ENCODE results near the gene RCC2.
"Not testable (repeated sequence)": the region's sequence is repeated elsewhere in the genome, so short reads cannot be mapped to it uniquely, and the experiment has no call there.

Gene RCC2

GRCh38 chr1:17439250-17440073, at the start of gene RCC2:
RCC2 (minus strand) TSS chr1:17439677; CDS start chr1:17438514, 1,163 bp downstream.
- DNase-seq = peak; percentile 83

- no peak for DNase-seq
Observed at GRCh38 chr1:17486242-17486641, 46.8 kb upstream of the RCC2 start.

- no peak for DNase-seq
Observed at GRCh38 chr1:17485281-17485680, 45.8 kb upstream of the RCC2 start.

GRCh38 chr1:17481981-17482380, 42.5 kb upstream of the RCC2 start:
- DNase-seq = not testable (repeated sequence)

GRCh38 chr1:17480846-17481245, 41.4 kb upstream of the RCC2 start:
- no peak for DNase-seq

GRCh38 chr1:17475752-17476151, 36.3 kb upstream of the RCC2 start:
- DNase-seq = peak; percentile 46

- not testable (repeated sequence) for DNase-seq
Observed at GRCh38 chr1:17474836-17475555, 35.5 kb upstream of the RCC2 start.

- no peak for DNase-seq
Observed at GRCh38 chr1:17472814-17473213, 33.3 kb upstream of the RCC2 start.

GRCh38 chr1:17471393-17471792, 31.9 kb upstream of the RCC2 start:
- no peak for DNase-seq

- no peak for DNase-seq
Observed at GRCh38 chr1:17470021-17470799, 30.7 kb upstream of the RCC2 start.

- not testable (repeated sequence) for DNase-seq
Observed at GRCh38 chr1:17468357-17469265, 29.1 kb upstream of the RCC2 start.

GRCh38 chr1:17466359-17466758, 26.9 kb upstream of the RCC2 start:
- no peak for DNase-seq

- no peak for DNase-seq
Observed at GRCh38 chr1:17465228-17465627, 25.8 kb upstream of the RCC2 start.

GRCh38 chr1:17463991-17464390, 24.5 kb upstream of the RCC2 start:
- DNase-seq = no peak

GRCh38 chr1:17462669-17463068, 23.2 kb upstream of the RCC2 start:
- DNase-seq = no peak

GRCh38 chr1:17460219-17460618, 20.7 kb upstream of the RCC2 start:
- no peak for DNase-seq

GRCh38 chr1:17458794-17459193, 19.3 kb upstream of the RCC2 start:
- DNase-seq = no peak

- DNase-seq = no peak
Observed at GRCh38 chr1:17452686-17453085, 13.2 kb upstream of the RCC2 start.

- DNase-seq = not testable (repeated sequence)
Observed at GRCh38 chr1:17452203-17452602, 12.7 kb upstream of the RCC2 start.

- no peak for DNase-seq
Observed at GRCh38 chr1:17451731-17452130, 12.3 kb upstream of the RCC2 start.

- DNase-seq = no peak
Observed at GRCh38 chr1:17447501-17447992, 8.1 kb upstream of the RCC2 start.

GRCh38 chr1:17442841-17443240, 3.4 kb upstream of the RCC2 start:
- DNase-seq = no peak

Data from fibroblast of skin of right biceps (primary cell).